Measurements from ENCODE around the gene ELMO1.

DNA sequence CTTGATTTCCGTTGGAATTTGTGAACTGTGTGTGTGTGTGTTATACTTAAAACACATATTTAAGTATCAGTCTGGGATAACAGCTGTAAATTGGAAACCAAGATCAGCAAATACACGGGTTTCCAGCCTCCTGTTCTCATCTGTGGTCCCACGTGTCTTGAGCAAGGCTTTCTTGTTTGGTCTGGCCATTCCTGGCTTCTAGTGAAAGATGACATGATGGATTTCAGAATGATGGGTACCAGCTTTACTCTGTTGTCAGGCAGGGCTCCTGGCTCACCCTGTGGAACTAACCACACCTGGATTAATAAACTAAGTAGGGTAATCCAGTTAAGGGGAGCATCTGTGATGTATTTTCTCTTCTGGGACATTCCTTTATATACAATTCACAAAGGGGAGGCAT lies 378.2 kb downstream of the ELMO1 start:
- TF ChIP-seq, protein P1, sequence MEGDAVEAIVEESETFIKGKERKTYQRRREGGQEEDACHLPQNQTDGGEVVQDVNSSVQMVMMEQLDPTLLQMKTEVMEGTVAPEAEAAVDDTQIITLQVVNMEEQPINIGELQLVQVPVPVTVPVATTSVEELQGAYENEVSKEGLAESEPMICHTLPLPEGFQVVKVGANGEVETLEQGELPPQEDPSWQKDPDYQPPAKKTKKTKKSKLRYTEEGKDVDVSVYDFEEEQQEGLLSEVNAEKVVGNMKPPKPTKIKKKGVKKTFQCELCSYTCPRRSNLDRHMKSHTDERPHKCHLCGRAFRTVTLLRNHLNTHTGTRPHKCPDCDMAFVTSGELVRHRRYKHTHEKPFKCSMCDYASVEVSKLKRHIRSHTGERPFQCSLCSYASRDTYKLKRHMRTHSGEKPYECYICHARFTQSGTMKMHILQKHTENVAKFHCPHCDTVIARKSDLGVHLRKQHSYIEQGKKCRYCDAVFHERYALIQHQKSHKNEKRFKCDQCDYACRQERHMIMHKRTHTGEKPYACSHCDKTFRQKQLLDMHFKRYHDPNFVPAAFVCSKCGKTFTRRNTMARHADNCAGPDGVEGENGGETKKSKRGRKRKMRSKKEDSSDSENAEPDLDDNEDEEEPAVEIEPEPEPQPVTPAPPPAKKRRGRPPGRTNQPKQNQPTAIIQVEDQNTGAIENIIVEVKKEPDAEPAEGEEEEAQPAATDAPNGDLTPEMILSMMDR (IDR thresholded peaks at IDR 0.05): no peak
- TF ChIP-seq POLR2A (IDR thresholded peaks at IDR 0.05): no peak

Data from body of pancreas (tissue), 4 donors.